Neural cell (in vitro differentiated cells): ENCODE measurements around the gene TCF15. TPM values are rescaled to one million over a fixed set of nuclear protein-coding genes. Genes with fewer than 3 reads are reported as not detected.

Source experiments
- H2AFZ ChIP-seq: fragments of 200-600, 300-800 bp; sonication (generic), shearing (Covaris generic); 2 replicates; pipeline ENCODE4 v1.6.0; 2014; ENCODE audit warnings: low read depth, mild to moderate bottlenecking, antibody characterized with exemption, low read length, moderate library complexity
- H3F3A ChIP-seq: fragments of 200-600 bp; shearing (Covaris generic); 2 replicates; pipeline ENCODE4 v1.6.1; 2016; ENCODE audit warnings: mild to moderate bottlenecking, moderate library complexity, mixed read lengths, antibody characterized with exemption, low read length; ENCODE audit not compliant: insufficient read depth, poor library complexity, severe bottlenecking
- H3K27ac ChIP-seq: fragments of 200-600, 300-800 bp; sonication (generic), shearing (Covaris generic); 2 replicates; pipeline ENCODE4 v1.5.1; 2014; ENCODE audit warnings: mild to moderate bottlenecking, low read length, moderate library complexity
- H3K27me3 ChIP-seq: fragments of 300-800, 200-600 bp; sonication (generic), shearing (Covaris generic); 2 replicates; pipeline ENCODE4 v1.6.0; 2014; ENCODE audit warnings: mild to moderate bottlenecking, low read depth, low read length, moderate library complexity; ENCODE audit not compliant: insufficient read depth
- H3K36me3 ChIP-seq: fragments of 300-800, 200-600 bp; sonication (generic), shearing (Covaris generic); 2 replicates; pipeline ENCODE4 v1.5.1; 2014; ENCODE audit warnings: mild to moderate bottlenecking, antibody characterized with exemption, low read length, moderate library complexity; ENCODE audit not compliant: insufficient read depth
- H3K4me2 ChIP-seq: fragments of 300-800, 200-600 bp; sonication (generic), shearing (Covaris generic); 2 replicates; pipeline ENCODE4 v1.6.0; 2014; ENCODE audit warnings: mild to moderate bottlenecking, low read length
- H3K4me3 ChIP-seq: fragments of 300-800, 200-600 bp; sonication (generic), shearing (Covaris generic); 2 replicates; pipeline ENCODE4 v1.5.1; 2014; ENCODE audit warnings: mild to moderate bottlenecking, low read length, moderate library complexity
- H3K79me2 ChIP-seq: fragments of 200-600 bp; shearing (Covaris generic); replicated peaks from 2 replicates; pipeline ENCODE4 v1.6.0; 2014; ENCODE audit warnings: mild to moderate bottlenecking, low read length, moderate library complexity; ENCODE audit not compliant: insufficient read depth
- H3K9ac ChIP-seq: fragments of 300-800, 200-600 bp; sonication (generic), shearing (Covaris generic); 2 replicates; pipeline ENCODE4 v1.6.1; 2016; ENCODE audit warnings: mild to moderate bottlenecking, low read length, mixed read lengths
- H3K9me2 ChIP-seq: fragments of 200-600 bp; shearing (Covaris generic); 2 replicates; pipeline ENCODE4 v1.6.1; 2016; ENCODE audit warnings: mild to moderate bottlenecking, low read length, mixed read lengths; ENCODE audit not compliant: insufficient read depth
- H3K9me3 ChIP-seq: fragments of 200-600, 300-800 bp; sonication (generic), shearing (Covaris generic); 2 replicates; pipeline ENCODE4 v1.6.1; 2016; ENCODE audit warnings: mild to moderate bottlenecking, mixed run types, low read length, moderate library complexity, mixed read lengths
- H4K20me1 ChIP-seq: fragments of 200-600 bp; shearing (Covaris generic); 2 replicates; pipeline ENCODE4 v1.6.1; 2016; ENCODE audit warnings: mild to moderate bottlenecking, mixed run types; ENCODE audit not compliant: insufficient read depth
- EP300 ChIP-seq: fragments of 450-650 bp; conservative IDR thresholded peaks from 2 replicates; pipeline ENCODE4 v1.6.1; 2014; ENCODE audit warnings: antibody characterized with exemption, mild to moderate bottlenecking, moderate library complexity; ENCODE audit not compliant: poor library complexity, severe bottlenecking
- EZH2 ChIP-seq: fragments of 200-600, 300-800 bp; shearing (Covaris generic), sonication (generic); IDR thresholded peaks from 2 replicates; pipeline ENCODE4 v1.6.1; 2014; ENCODE audit warnings: antibody characterized with exemption, low read length, borderline replicate concordance, mild to moderate bottlenecking; ENCODE audit not compliant: insufficient read depth, poor library complexity, severe bottlenecking
- MXI1 ChIP-seq: fragments of 450-650 bp; conservative IDR thresholded peaks from 2 replicates; pipeline ENCODE4 v1.6.1; 2014; ENCODE audit warnings: antibody characterized with exemption, mild to moderate bottlenecking; ENCODE audit not compliant: poor library complexity, severe bottlenecking
- POLR2AphosphoS5 ChIP-seq: IDR thresholded peaks from 2 replicates; pipeline ENCODE4 v1.6.1; 2012
- RAD21 ChIP-seq: fragments of 450-650 bp; conservative IDR thresholded peaks from 2 replicates; pipeline ENCODE4 v1.6.1; 2014; ENCODE audit warnings: antibody characterized with exemption, mild to moderate bottlenecking, moderate library complexity
- SMC3 ChIP-seq: fragments of 450-650 bp; conservative IDR thresholded peaks from 2 replicates; pipeline ENCODE4 v1.6.1; 2014; ENCODE audit warnings: antibody characterized with exemption, mild to moderate bottlenecking, moderate library complexity; ENCODE audit not compliant: poor library complexity
- TAF1 ChIP-seq: IDR thresholded peaks from 2 replicates; pipeline ENCODE4 v1.6.1; 2012; ENCODE audit warnings: low read depth
- polyA plus RNA-seq: library from polyadenylated mRNA; depleted of rRNA; stranded (reverse); fragments of >200 nt; gene quantifications from 2 replicates; pipeline ENCODE4 v1.2.3, GENCODE V29; 2014
- TF ChIP-seq, protein P1 (sequence below): IDR thresholded peaks from 2 replicates; pipeline ENCODE4 v1.6.1; 2012; ENCODE audit warnings: borderline replicate concordance
- TF ChIP-seq, protein P2 (sequence below): fragments of 450-650 bp; IDR thresholded peaks from 2 replicates; pipeline ENCODE4 v1.5.1; 2014; ENCODE audit warnings: antibody characterized with exemption, mild to moderate bottlenecking, moderate library complexity; ENCODE audit not compliant: poor library complexity, severe bottlenecking

The TCF15 gene
- polyA plus RNA-seq, 1 donor from 2014 or later = not detected

DNA sequence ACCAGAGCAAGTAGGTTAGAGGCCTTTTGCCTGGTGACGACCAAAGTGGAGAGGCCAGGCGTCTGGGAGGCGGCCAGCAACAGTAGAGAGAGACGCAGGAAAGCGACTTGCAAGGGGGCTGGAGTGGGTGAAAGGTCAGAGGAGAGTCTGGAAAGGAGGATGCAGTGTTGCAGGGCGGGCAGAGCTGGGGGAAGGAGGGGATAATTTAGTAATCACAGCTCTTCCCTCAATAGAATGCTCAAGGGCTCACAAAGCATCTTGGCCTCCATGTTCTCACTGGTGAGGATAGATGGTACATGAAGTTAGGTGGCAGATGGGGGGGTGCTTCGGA is 25.2 kb downstream of the TCF15 start:
- Histone ChIP-seq H4K20me1 (no peaks in the 10 kb centered on the region), H3K4me3 (no peak overlapping the region), H2AFZ (no peak overlapping the region)

GRCh38 chr20:584161-584970 is 25.7 kb downstream of the TCF15 start:
- H3K27me3 ChIP-seq = no peaks in the 10 kb centered on the region
- H4K20me1 ChIP-seq = no peaks in the 10 kb centered on the region
- H3K4me2 ChIP-seq = no peak overlapping the region
- no peak overlapping the region for H3K4me3 ChIP-seq
- no peak overlapping the region for H3K27ac ChIP-seq
- no peak overlapping the region for H3K9ac ChIP-seq
- no peaks in the 10 kb centered on the region for H3K9me2 ChIP-seq
- no peak overlapping the region for H2AFZ ChIP-seq
- H3F3A ChIP-seq = no peaks in the 10 kb centered on the region
- no peaks in the 10 kb centered on the region for H3K36me3 ChIP-seq
- H3K9me3 ChIP-seq = no peaks in the 10 kb centered on the region
- TF ChIP-seq POLR2AphosphoS5 = no peak
- no peak for TF ChIP-seq TAF1
- TF ChIP-seq SMC3 = no peak
- no peaks in the 10 kb centered on the region for H3K79me2 ChIP-seq

More for the DNA sequence above, 25.2 kb downstream of the TCF15 start:
- Histone ChIP-seq H3K79me2 (no peaks in the 10 kb centered on the region), H3K9ac (no peak overlapping the region), H3K9me3 (no peaks in the 10 kb centered on the region), H3K36me3 (no peaks in the 10 kb centered on the region), H3F3A (no peaks in the 10 kb centered on the region), H3K9me2 (no peaks in the 10 kb centered on the region), H3K27me3 (no peaks in the 10 kb centered on the region), H3K4me2 (no peak overlapping the region), H3K27ac (no peak overlapping the region)
- no peak for TF ChIP-seq SMC3
- no peak for TF ChIP-seq POLR2AphosphoS5
- no peak for TF ChIP-seq EZH2
- no peak for TF ChIP-seq MXI1
- no peak for TF ChIP-seq EP300
- no peak for TF ChIP-seq TAF1
- TF ChIP-seq, protein P1, sequence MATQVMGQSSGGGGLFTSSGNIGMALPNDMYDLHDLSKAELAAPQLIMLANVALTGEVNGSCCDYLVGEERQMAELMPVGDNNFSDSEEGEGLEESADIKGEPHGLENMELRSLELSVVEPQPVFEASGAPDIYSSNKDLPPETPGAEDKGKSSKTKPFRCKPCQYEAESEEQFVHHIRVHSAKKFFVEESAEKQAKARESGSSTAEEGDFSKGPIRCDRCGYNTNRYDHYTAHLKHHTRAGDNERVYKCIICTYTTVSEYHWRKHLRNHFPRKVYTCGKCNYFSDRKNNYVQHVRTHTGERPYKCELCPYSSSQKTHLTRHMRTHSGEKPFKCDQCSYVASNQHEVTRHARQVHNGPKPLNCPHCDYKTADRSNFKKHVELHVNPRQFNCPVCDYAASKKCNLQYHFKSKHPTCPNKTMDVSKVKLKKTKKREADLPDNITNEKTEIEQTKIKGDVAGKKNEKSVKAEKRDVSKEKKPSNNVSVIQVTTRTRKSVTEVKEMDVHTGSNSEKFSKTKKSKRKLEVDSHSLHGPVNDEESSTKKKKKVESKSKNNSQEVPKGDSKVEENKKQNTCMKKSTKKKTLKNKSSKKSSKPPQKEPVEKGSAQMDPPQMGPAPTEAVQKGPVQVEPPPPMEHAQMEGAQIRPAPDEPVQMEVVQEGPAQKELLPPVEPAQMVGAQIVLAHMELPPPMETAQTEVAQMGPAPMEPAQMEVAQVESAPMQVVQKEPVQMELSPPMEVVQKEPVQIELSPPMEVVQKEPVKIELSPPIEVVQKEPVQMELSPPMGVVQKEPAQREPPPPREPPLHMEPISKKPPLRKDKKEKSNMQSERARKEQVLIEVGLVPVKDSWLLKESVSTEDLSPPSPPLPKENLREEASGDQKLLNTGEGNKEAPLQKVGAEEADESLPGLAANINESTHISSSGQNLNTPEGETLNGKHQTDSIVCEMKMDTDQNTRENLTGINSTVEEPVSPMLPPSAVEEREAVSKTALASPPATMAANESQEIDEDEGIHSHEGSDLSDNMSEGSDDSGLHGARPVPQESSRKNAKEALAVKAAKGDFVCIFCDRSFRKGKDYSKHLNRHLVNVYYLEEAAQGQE = no peak
- no peak for TF ChIP-seq RAD21
- TF ChIP-seq, protein P2, sequence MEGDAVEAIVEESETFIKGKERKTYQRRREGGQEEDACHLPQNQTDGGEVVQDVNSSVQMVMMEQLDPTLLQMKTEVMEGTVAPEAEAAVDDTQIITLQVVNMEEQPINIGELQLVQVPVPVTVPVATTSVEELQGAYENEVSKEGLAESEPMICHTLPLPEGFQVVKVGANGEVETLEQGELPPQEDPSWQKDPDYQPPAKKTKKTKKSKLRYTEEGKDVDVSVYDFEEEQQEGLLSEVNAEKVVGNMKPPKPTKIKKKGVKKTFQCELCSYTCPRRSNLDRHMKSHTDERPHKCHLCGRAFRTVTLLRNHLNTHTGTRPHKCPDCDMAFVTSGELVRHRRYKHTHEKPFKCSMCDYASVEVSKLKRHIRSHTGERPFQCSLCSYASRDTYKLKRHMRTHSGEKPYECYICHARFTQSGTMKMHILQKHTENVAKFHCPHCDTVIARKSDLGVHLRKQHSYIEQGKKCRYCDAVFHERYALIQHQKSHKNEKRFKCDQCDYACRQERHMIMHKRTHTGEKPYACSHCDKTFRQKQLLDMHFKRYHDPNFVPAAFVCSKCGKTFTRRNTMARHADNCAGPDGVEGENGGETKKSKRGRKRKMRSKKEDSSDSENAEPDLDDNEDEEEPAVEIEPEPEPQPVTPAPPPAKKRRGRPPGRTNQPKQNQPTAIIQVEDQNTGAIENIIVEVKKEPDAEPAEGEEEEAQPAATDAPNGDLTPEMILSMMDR = no peak
